ENCODE measurements around the gene USP10. TPM values are rescaled to one million over a fixed set of nuclear protein-coding genes. Genes with fewer than 3 reads are reported as not detected.

Gene USP10
- polyA plus RNA-seq, 2 of the 4 experiments (the other 2 are of a cell fraction) = 61.5 to 93.5 TPM

GRCh38 chr16:84675423-84675822, 24.4 kb upstream of the USP10 start:
- no peaks in the 10 kb centered on the region for H3K9me3 ChIP-seq
- ChIA-PET CTCF (interaction anchor here (4.1 to 8.4 kb wide), 2 partner anchors 13 to 47 kb away, joined by 62 to 138 read pairs; no protein-coding TSS in a partner anchor), POLR2A (no interaction called here)
- no peak overlapping the region for H3K27ac ChIP-seq
- no peaks in the 10 kb centered on the region for H3K4me1 ChIP-seq
- no peak overlapping the region for H3K4me3 ChIP-seq
- DNase-seq (ENCODE audit: low read depth in 1 of 2, low spot score in 1 of 2) (no peak), ATAC-seq (no peak), FAIRE-seq (no peak)
- 85% methylated on average over 9 of the region's 9 CpGs for WGBS (ENCODE audit: missing lambda C conversion rate)
- H3K4me2 ChIP-seq = no peak overlapping the region
- TF ChIP-seq NR3C1 (IDR thresholded peaks at IDR 0.05) (no peak), KDM1A (IDR thresholded peaks at IDR 0.05; ENCODE audit: low read depth) (no peak), MYC (IDR thresholded peaks at IDR 0.05; ENCODE audit: borderline replicate concordance, low read length) (no peak), HOXB13 (CRISPR knock-in tag; IDR thresholded peaks at IDR 0.05; ENCODE audit: low read depth) (no peak), HEYL (CRISPR knock-in tag; IDR thresholded peaks at IDR 0.05) (no peak), HMGXB4 (CRISPR knock-in tag; IDR thresholded peaks at IDR 0.05; ENCODE audit: borderline replicate concordance) (no peak), TP53 (CRISPR knock-in tag; IDR thresholded peaks at IDR 0.05) (no peak), CHD4 (IDR thresholded peaks at IDR 0.05; ENCODE audit: borderline replicate concordance) (no peak), MAX (IDR thresholded peaks at IDR 0.05) (no peak), RFX5 (IDR thresholded peaks at IDR 0.05) (no peak), MAZ (IDR thresholded peaks at IDR 0.05; ENCODE audit: borderline replicate concordance, low read depth, low read length) (no peak), HOXA7 (CRISPR knock-in tag; IDR thresholded peaks at IDR 0.05) (no peak), JUNB (IDR thresholded peaks at IDR 0.05) (no peak)

GRCh38 chr16:84675884-84676283, 23.9 kb upstream of the USP10 start:
- 74% methylated on average over 2 of the region's 2 CpGs for WGBS (ENCODE audit: missing lambda C conversion rate)
- TF ChIP-seq HOXA7 (CRISPR knock-in tag; IDR thresholded peaks at IDR 0.05) (no peak), ZSCAN20 (CRISPR knock-in tag; IDR thresholded peaks at IDR 0.05) (no peak), ZNF302 (CRISPR knock-in tag; IDR thresholded peaks at IDR 0.05) (no peak)
- FAIRE-seq (no peak), DNase-seq (ENCODE audit: low read depth in 1 of 2, low spot score in 1 of 2) (no peak), ATAC-seq (no peak)
- H3K4me2 ChIP-seq = no peak overlapping the region
- ChIA-PET POLR2A (no interaction called here), CTCF (interaction anchor here (1.4 kb wide), 1 partner anchor 165 kb away, joined by 3 read pairs; no protein-coding TSS in a partner anchor)
- H3K4me3 ChIP-seq = no peak overlapping the region
- H3K4me1 ChIP-seq = no peaks in the 10 kb centered on the region
- H3K27ac ChIP-seq = no peak overlapping the region
- H3K9me3 ChIP-seq = no peaks in the 10 kb centered on the region

GRCh38 chr16:84677017-84677803, 22.6 kb upstream of the USP10 start:
- no peak overlapping the region for H3K27ac ChIP-seq
- ChIA-PET POLR2A (no interaction called here), CTCF (interaction anchor here (0.5 to 3.9 kb wide), 6 partner anchors 14 to 166 kb away, joined by 3 to 19 read pairs (median 4); no protein-coding TSS in a partner anchor)
- ATAC-seq = no peak
- WGBS (ENCODE audit: missing lambda C conversion rate) = 68% methylated on average over 14 of the region's 14 CpGs
- H3K4me3 ChIP-seq = no peak overlapping the region
- no peak overlapping the region for H3K4me2 ChIP-seq
- no peaks in the 10 kb centered on the region for H3K9me3 ChIP-seq
- DNase-seq (ENCODE audit: low read depth in 1 of 2, low spot score in 1 of 2) = no peak
- no peak for FAIRE-seq
- no peaks in the 10 kb centered on the region for H3K4me1 ChIP-seq
- TF ChIP-seq E2F6 (IDR thresholded peaks at IDR 0.05; ENCODE audit: borderline replicate concordance, low read depth) = no peak
- no peak for TF ChIP-seq NPAS2 (CRISPR knock-in tag; IDR thresholded peaks at IDR 0.05; ENCODE audit: borderline replicate concordance)
- TF ChIP-seq ATOH8 (CRISPR knock-in tag; IDR thresholded peaks at IDR 0.05; ENCODE audit: low read depth) = no peak
- TF ChIP-seq RAD21 (conservative IDR thresholded peaks at IDR 0.05 in 1 of 2, IDR thresholded peaks at IDR 0.05 in 1 of 2) = no peak
- TF ChIP-seq KDM1A (IDR thresholded peaks at IDR 0.05; ENCODE audit: low read depth) = no peak
- no peak for TF ChIP-seq ZFP36 (IDR thresholded peaks at IDR 0.05; ENCODE audit: borderline replicate concordance, partially characterized antibody)
- TF ChIP-seq RCOR1 (IDR thresholded peaks at IDR 0.05; ENCODE audit: low read depth, low read length) = no peak
- TF ChIP-seq REST (IDR thresholded peaks at IDR 0.05) = no peak
- TF ChIP-seq BCL3 (IDR thresholded peaks at IDR 0.05) = no peak
- TF ChIP-seq HOXB13 (CRISPR knock-in tag; IDR thresholded peaks at IDR 0.05; ENCODE audit: low read depth) = no peak
- no peak for TF ChIP-seq ZSCAN20 (CRISPR knock-in tag; IDR thresholded peaks at IDR 0.05)

Measured in A549 (cell line).